ENCODE results near the gene PGBD2.

Gene PGBD2, protein sequence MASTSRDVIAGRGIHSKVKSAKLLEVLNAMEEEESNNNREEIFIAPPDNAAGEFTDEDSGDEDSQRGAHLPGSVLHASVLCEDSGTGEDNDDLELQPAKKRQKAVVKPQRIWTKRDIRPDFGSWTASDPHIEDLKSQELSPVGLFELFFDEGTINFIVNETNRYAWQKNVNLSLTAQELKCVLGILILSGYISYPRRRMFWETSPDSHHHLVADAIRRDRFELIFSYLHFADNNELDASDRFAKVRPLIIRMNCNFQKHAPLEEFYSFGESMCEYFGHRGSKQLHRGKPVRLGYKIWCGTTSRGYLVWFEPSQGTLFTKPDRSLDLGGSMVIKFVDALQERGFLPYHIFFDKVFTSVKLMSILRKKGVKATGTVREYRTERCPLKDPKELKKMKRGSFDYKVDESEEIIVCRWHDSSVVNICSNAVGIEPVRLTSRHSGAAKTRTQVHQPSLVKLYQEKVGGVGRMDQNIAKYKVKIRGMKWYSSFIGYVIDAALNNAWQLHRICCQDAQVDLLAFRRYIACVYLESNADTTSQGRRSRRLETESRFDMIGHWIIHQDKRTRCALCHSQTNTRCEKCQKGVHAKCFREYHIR

DNA sequence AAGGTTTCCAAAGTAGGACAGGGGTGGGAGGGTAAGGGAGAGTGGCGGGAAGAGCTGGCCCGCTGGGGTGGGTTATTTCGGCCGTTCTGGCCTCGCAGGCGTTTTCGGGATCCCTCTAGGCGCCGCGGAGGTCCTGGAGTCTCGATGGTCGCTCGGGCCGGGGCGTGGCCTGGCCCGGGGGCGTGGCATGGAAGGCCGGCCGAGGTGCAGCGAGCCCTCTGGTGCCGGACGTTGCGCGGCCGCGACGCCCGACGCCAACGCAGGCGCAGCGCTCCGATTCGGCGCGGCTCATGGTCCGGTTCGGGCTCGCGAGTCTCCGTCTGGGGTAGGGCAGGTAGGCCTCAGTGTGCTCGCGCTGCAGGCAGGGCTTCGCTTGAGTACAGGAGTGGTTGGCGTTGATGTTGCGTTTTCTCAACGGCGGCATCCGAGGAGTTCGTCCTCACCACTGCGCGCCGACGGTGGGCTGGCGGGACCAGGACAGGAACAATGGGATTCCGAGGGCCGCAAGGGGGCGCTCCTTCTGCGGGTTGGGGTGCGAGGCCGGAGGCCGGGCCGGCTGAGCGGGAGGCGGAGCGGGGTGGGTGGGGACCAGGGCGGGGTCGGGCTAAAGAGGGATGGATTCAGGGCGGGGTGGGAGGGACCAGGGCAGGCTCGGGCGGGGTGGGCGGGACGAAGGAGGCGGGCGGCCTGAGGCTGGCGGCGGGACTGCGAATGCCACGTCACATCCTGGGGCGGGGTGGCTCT lies at the start of gene PGBD2:
PGBD2 (plus strand) TSS at position 227 of the 744 bp plus-strand sequence. CDS start 7,628 bp downstream, outside the sequence.
- H3K4me3 ChIP-seq (ENCODE audit: low read depth, low read length): peak within 1 kb of the TSS; percentile 72
- TF ChIP-seq, protein P1, sequence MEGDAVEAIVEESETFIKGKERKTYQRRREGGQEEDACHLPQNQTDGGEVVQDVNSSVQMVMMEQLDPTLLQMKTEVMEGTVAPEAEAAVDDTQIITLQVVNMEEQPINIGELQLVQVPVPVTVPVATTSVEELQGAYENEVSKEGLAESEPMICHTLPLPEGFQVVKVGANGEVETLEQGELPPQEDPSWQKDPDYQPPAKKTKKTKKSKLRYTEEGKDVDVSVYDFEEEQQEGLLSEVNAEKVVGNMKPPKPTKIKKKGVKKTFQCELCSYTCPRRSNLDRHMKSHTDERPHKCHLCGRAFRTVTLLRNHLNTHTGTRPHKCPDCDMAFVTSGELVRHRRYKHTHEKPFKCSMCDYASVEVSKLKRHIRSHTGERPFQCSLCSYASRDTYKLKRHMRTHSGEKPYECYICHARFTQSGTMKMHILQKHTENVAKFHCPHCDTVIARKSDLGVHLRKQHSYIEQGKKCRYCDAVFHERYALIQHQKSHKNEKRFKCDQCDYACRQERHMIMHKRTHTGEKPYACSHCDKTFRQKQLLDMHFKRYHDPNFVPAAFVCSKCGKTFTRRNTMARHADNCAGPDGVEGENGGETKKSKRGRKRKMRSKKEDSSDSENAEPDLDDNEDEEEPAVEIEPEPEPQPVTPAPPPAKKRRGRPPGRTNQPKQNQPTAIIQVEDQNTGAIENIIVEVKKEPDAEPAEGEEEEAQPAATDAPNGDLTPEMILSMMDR (IDR thresholded peaks at IDR 0.05; ENCODE audit: low read depth, low read length): peak; percentile 38; the same call in 1 of the 2 replicates

DNA sequence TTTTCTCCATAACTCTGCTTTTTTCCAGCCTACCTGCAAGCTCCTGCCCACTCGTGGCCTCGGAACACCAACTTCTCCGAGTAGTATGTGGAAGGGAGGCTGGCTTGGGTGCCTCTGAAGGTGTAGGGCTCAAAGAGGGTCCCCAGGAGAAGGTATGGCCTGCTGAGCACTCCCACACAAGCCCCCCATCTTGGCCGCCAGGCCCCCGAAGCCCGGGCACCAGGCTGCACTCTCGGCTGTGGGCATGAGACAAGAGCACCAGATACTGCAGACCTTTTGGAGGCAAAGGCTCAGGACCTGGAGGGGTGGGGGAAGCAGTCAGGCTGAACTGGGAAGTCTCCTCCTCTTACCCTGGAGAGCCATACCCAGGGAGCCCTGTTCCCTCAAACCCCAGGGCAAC lies 48.8 kb upstream of the PGBD2 start:
- H3K4me3 ChIP-seq (ENCODE audit: low read depth, low read length): no peak overlapping the region; the same call in 1 of the 2 replicates
- TF ChIP-seq, protein P1 (IDR thresholded peaks at IDR 0.05; ENCODE audit: low read depth, low read length): no peak

DNA sequence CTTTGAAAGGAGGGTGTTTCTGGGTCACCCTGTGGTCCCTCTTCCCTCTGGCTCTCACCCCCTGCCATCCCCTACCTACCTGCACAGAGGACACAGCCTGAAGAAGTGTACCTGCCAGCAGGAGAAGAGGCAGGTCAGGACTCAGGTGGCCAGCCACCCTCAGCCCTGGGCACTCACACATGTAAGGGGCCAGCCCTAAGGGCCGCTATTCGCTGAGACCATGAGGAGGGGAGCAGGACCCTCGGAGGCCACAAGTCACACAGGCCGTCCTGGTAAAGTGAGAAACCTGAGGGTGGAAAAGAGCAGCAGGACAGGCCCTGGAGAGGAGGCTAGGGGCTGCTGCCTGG lies 48.3 kb upstream of the PGBD2 start:
- peak overlapping the region; percentile 61 for H3K4me3 ChIP-seq (ENCODE audit: low read depth, low read length)
- TF ChIP-seq, protein P1 (IDR thresholded peaks at IDR 0.05; ENCODE audit: low read depth, low read length): no peak

DNA sequence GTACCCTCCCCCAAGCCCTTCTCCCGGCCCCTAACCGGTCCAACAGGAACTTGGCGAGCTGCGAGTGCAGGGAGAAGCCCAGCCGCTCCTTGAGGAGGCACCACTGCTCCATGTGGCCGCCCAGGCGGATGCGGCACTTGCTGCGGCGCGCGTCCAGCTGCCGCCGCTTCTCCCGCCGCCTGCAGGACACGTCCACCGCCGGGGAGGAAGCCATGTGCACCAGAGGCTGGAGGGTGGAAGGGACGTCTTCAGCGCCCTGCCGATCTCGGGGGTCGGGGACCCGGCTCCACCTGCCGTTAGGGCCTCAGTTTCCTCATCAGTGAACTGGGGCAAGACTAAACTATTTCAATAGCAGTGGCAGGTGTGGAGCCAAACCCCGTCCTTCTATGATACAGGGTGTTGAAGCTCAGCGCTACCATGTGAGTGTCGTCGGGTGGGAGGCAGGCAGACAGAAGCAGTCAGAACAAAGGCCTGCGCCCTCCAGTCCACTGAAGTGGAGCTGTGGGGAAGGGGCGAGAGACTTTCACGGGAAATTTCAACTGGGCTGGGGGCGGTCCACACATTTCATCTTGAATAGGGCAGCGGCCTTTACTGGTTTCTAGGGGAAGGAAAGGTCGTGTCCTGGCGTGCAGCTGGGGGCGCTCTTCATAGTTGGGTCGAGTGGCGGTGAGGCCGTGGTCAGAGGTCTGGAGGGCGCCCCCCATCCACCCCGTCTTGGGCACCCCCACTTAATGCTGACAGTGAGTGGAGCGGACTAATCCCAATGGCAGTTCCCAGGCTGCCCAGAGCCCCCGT lies 47.7 kb upstream of the PGBD2 start:
- TF ChIP-seq, protein P1 (IDR thresholded peaks at IDR 0.05; ENCODE audit: low read depth, low read length): 0 out of 2 replicates have a peak, but pooled peaks have one; percentile 20
- H3K4me3 ChIP-seq (ENCODE audit: low read depth, low read length): peak overlapping the region; percentile 61

DNA sequence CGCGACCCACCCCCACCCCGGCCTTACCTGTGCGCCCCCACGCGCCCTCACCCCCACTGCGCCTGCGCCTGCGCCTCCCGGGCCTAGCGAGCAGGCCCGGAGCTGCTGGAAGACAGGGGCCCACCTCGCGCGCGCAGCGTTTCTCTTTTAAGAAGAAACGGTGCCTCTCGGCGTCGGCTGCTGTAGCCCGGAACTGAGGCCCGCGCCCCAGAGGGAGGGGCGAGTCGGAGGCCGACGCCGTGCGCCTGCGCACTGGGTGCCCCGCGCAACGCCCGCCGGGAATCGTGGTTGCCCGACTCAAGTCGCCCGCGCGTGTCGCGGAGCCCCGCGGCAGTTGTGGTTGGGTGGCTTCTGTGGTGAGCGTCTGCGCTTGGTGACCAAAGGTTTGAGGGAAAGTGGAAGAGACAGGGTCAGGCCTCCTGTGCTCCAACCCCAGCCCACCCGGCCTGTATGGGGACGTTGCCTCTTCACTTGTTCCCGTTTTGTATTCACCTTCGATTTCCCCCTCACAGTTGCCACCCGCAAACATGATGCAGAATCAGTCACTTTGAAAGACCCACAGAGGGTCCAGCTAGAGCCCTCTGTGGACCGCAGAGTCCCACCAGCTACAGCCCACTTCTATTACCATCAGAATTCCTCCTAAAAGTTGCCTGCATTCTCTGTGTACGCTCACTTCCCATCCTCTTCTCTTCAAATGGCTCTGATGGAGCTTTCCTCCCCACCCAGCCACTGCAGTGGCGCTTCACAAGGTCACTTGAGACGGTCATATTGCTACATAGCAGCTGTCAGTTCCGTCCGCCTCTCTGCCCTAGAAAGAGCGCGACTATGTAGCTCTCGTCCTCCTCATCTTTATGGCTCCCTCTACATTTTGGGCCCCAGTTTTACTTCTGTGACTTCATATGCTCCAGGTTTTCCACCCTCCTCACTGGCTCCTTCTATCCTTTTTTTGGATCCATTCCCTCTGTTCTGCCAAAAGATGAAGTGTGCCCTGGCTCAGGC lies 46.8 kb upstream of the PGBD2 start, which contains the start of gene ZNF692:
ZNF692 (minus strand) TSS at position 195 of the 999 bp plus-strand sequence. CDS start 776 bp downstream, outside the sequence.
- H3K4me3 ChIP-seq (ENCODE audit: low read depth, low read length): peak within 1 kb of the TSS; percentile 61
- TF ChIP-seq, protein P1 (IDR thresholded peaks at IDR 0.05; ENCODE audit: low read depth, low read length): no peak

DNA sequence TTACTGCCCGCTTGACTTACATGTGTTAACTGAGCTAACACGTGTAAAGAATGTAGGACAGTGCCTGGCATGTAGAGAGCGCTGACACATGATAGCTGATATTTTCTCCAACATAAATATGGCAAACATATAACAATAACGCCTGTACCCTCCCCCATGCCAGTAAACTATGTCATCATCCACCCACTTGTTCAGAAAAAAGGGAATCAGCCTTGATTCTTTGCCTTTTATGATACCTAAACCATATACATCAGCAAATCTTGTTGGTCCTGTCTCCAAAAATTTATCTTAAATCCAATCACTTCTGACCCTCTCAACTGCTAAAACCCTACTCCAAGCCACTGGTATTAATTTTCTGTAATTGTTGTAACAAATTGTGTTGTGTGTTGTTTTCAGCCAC lies 46.0 kb upstream of the PGBD2 start:
- TF ChIP-seq, protein P1 (IDR thresholded peaks at IDR 0.05; ENCODE audit: low read depth, low read length): no peak
- no peak overlapping the region for H3K4me3 ChIP-seq (ENCODE audit: low read depth, low read length)

Data from WI38 (cell line).